ENCODE results near the gene LPIN1. TPM values are rescaled to one million over a fixed set of nuclear protein-coding genes. Genes with fewer than 3 reads are reported as not detected.

Gene LPIN1
- total and polyA plus RNA-seq, 2 donors (not counting 1 experiment from before 2014, with no cell fraction given): 36.3 to 99.1 TPM

DNA sequence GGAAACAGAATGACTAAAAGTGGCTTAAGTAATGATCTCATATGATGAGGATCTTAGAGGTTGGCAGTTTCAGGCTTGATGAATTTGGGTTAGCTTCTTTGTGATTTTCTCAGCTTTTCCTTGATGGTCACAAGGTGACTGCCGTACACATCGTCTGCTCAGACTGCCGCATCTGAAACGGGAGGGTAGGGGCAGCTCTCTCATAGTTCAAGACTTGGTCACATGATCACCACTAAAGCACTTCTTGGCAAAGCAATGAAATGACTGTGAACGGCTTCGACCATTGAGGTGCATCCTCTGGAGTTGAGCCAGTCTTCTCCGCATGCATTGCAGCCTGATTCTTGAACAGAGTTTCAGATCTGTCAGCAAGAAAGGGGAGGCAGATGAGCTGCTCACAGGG lies 43.8 kb downstream of the LPIN1 start:
- ChIA-PET POLR2A (no interaction called here), CTCF (interaction anchor here (0.6 to 5.1 kb wide), 3 partner anchors 10 to 1217 kb away, joined by 3 to 19 read pairs (median 3); no protein-coding TSS in a partner anchor)
- H3K27me3 Mint-ChIP-seq: no peaks in the 10 kb centered on the region
- H3K4me1 Mint-ChIP-seq: no peaks in the 10 kb centered on the region
- no peak overlapping the region for H3K27ac ChIP-seq (ENCODE audit: low read length in 2 of 2)
- H3K4me3 Mint-ChIP-seq: no peak overlapping the region
- 90% methylated on average over 7 of the region's 7 CpGs for WGBS (ENCODE audit: insufficient coverage)
- no peak overlapping the region for H3K4me3 ChIP-seq (ENCODE audit: control extremely low read depth in 1 of 5, extremely low read depth in 1 of 5, insufficient read depth in 1 of 5, low read depth in 2 of 5, low read length in 4 of 5)
- ATAC-seq (ENCODE audit: low read depth) (no peak), DNase-seq (no peak)
- H2AFZ ChIP-seq (ENCODE audit: insufficient read depth, low read depth, low read length, poor library complexity, severe bottlenecking): no peak overlapping the region
- peaks cover 7% of the 10 kb centered on the region for H3K79me2 ChIP-seq (ENCODE audit: control insufficient read depth, insufficient read depth, low read length)
- H3K4me2 ChIP-seq (replicated peaks; ENCODE audit: low read depth, low read length, poor library complexity, severe bottlenecking): no peak overlapping the region
- TF ChIP-seq, protein P1, sequence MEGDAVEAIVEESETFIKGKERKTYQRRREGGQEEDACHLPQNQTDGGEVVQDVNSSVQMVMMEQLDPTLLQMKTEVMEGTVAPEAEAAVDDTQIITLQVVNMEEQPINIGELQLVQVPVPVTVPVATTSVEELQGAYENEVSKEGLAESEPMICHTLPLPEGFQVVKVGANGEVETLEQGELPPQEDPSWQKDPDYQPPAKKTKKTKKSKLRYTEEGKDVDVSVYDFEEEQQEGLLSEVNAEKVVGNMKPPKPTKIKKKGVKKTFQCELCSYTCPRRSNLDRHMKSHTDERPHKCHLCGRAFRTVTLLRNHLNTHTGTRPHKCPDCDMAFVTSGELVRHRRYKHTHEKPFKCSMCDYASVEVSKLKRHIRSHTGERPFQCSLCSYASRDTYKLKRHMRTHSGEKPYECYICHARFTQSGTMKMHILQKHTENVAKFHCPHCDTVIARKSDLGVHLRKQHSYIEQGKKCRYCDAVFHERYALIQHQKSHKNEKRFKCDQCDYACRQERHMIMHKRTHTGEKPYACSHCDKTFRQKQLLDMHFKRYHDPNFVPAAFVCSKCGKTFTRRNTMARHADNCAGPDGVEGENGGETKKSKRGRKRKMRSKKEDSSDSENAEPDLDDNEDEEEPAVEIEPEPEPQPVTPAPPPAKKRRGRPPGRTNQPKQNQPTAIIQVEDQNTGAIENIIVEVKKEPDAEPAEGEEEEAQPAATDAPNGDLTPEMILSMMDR (IDR thresholded peaks at IDR 0.05): no peak
- TF ChIP-seq EZH2 (IDR thresholded peaks at IDR 0.05; ENCODE audit: borderline replicate concordance, insufficient read depth, low read depth, low read length, poor library complexity, severe bottlenecking): no peak
- no peaks in the 10 kb centered on the region for H3K9me3 ChIP-seq (ENCODE audit: control extremely low read depth in 1 of 3, control insufficient read depth in 2 of 3, insufficient read depth in 1 of 3, low read length in 2 of 3)
- peaks cover 7% of the 10 kb centered on the region for H4K20me1 ChIP-seq (ENCODE audit: control insufficient read depth, insufficient read depth, low read length, poor library complexity, severe bottlenecking)
- H3K9me3 Mint-ChIP-seq (ENCODE audit: insufficient read depth): no peaks in the 10 kb centered on the region
- H3K4me1 ChIP-seq (ENCODE audit: control insufficient read depth in 2 of 2, insufficient read depth in 2 of 2, low read length in 2 of 2): no peaks in the 10 kb centered on the region
- H3K9ac ChIP-seq (ENCODE audit: low read length): no peak overlapping the region
- H3K27me3 ChIP-seq (replicated peaks in 1 of 4; ENCODE audit: control extremely low read depth in 1 of 4, control insufficient read depth in 3 of 4, insufficient read depth in 4 of 4, low read length in 3 of 4): no peaks in the 10 kb centered on the region
- intact Hi-C loops (cut with micrococcal nuclease): no loop called here
- peaks cover 0 to 83% of the 10 kb centered on the region in 2 experiments for H3K36me3 ChIP-seq (replicated peaks in 1 of 2; ENCODE audit: control extremely low read depth in 1 of 2, control insufficient read depth in 1 of 2, extremely low read depth in 1 of 2, insufficient read depth in 2 of 2, low read length in 1 of 2)
- peak overlapping the region; percentile 54 for H3K27ac Mint-ChIP-seq

DNA sequence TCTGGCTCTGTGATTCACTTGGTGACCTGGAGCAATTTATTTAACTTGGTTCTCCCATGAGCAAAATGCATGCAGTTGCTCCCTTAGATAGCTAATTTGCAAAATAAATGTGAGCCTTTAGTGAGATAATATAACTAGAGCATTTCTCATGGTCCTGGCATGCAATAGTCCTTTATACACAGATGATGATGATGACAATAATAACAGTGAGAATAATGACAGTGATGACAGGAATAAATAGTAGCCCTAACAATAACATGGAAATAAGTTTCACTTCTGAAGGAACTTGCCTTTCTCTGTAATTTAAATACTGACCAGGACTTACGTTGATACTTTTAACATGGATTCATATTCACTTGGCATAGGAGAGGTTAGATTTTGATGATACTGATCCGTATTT lies 49.2 kb downstream of the LPIN1 start:
- H3K27ac Mint-ChIP-seq: no peak overlapping the region
- Histone ChIP-seq H2AFZ (ENCODE audit: insufficient read depth, low read depth, low read length, poor library complexity, severe bottlenecking) (no peak overlapping the region), H3K4me3 (ENCODE audit: control extremely low read depth in 1 of 5, extremely low read depth in 1 of 5, insufficient read depth in 1 of 5, low read depth in 2 of 5, low read length in 4 of 5) (no peak overlapping the region), H3K4me1 (ENCODE audit: control insufficient read depth in 2 of 2, insufficient read depth in 2 of 2, low read length in 2 of 2) (no peaks in the 10 kb centered on the region), H3K36me3 (replicated peaks in 1 of 2; ENCODE audit: control extremely low read depth in 1 of 2, control insufficient read depth in 1 of 2, extremely low read depth in 1 of 2, insufficient read depth in 2 of 2, low read length in 1 of 2) (peaks cover 0 to 89% of the 10 kb centered on the region in 2 experiments), H4K20me1 (ENCODE audit: control insufficient read depth, insufficient read depth, low read length, poor library complexity, severe bottlenecking) (no peaks in the 10 kb centered on the region), H3K79me2 (ENCODE audit: control insufficient read depth, insufficient read depth, low read length) (no peaks in the 10 kb centered on the region), H3K27me3 (replicated peaks in 1 of 4; ENCODE audit: control extremely low read depth in 1 of 4, control insufficient read depth in 3 of 4, insufficient read depth in 4 of 4, low read length in 3 of 4) (no peaks in the 10 kb centered on the region), H3K9me3 (ENCODE audit: control extremely low read depth in 1 of 3, control insufficient read depth in 2 of 3, insufficient read depth in 1 of 3, low read length in 2 of 3) (no peaks in the 10 kb centered on the region), H3K9ac (ENCODE audit: low read length) (no peak overlapping the region), H3K4me2 (replicated peaks; ENCODE audit: low read depth, low read length, poor library complexity, severe bottlenecking) (no peak overlapping the region), H3K27ac (ENCODE audit: low read length in 2 of 2) (no peak overlapping the region)
- CTCF ChIA-PET: no interaction called here
- DNase-seq (no peak), ATAC-seq (ENCODE audit: low read depth) (no peak)
- H3K4me1 Mint-ChIP-seq: no peaks in the 10 kb centered on the region
- intact Hi-C loops (cut with micrococcal nuclease): no loop called here
- no CpG with 5 or more reads among the region's 2 CpGs for WGBS (ENCODE audit: insufficient coverage)
- H3K9me3 Mint-ChIP-seq (ENCODE audit: insufficient read depth): no peaks in the 10 kb centered on the region
- TF ChIP-seq, protein P1 (IDR thresholded peaks at IDR 0.05): no peak
- H3K4me3 Mint-ChIP-seq: no peak overlapping the region
- POLR2A ChIA-PET: no interaction called here
- no peaks in the 10 kb centered on the region for H3K27me3 Mint-ChIP-seq

All from B cell (primary cell).